Colonic mucosa (tissue), 4 donors: ENCODE measurements around the gene PSMD13. TPM values are rescaled to one million over a fixed set of nuclear protein-coding genes. Genes with fewer than 3 reads are reported as not detected.

Experiments
- DNase-seq: peaks from one replicate; pipeline ENCODE4 v3.0.0-alpha.2; 2020
- H3K27ac ChIP-seq: fragments of 200-600 bp; one replicate; pipeline ENCODE4 v1.8.0; 2021
- H3K27me3 ChIP-seq: fragments of 200-600 bp; one replicate; pipeline ENCODE4 v1.8.0; 2021
- H3K36me3 ChIP-seq: fragments of 200-600 bp; one replicate; pipeline ENCODE4 v1.8.0; 2021
- H3K4me1 ChIP-seq: fragments of 200-600 bp; one replicate; pipeline ENCODE4 v1.8.0; 2021; ENCODE audit warnings: mild to moderate bottlenecking
- H3K4me3 ChIP-seq: fragments of 200-600 bp; one replicate; pipeline ENCODE4 v1.8.0; 2021
- H3K9ac ChIP-seq, 2 donors: one replicate each; pipeline ENCODE4 v1.7.0; 2013; ENCODE audit warnings: control low read depth in 2 of 2, low read depth in 2 of 2, low read length in 2 of 2
- H3K9me3 ChIP-seq: fragments of 200-600 bp; one replicate; pipeline ENCODE4 v1.8.0; 2021
- CTCF ChIP-seq: fragments of 200-600 bp; IDR thresholded peaks from one replicate; pipeline ENCODE4 v1.8.0; 2022; ENCODE audit warnings: antibody characterized with exemption, mild to moderate bottlenecking
- intact Hi-C: fragments of 100-400 bp; cut with DNase I; formaldehyde crosslinking; loops from one replicate; pipeline ENCODE4 v1.14.1; 2022
- total RNA-seq, 2 donors: library from RNA; stranded (reverse); fragmentation: NEBNext Ultra II Directional in 1 of 2; extraction: Animal tissue kit (Norgen Biotek cat#: 25700) in 1 of 2; gene quantifications; one replicate each; pipeline ENCODE4 v1.2.1, GENCODE V29; 2021
- donor health status: healthy.
- donor health status: DM: no; HTN: no; CAD: no.
- donor health status: DM: no; HTN: no; CAD: no.

PSMD13 gene
- total RNA-seq, 2 donors from 2014 or later, result 99.0 to 145 TPM

GRCh38 chr11:269146-269890, 32.5 kb downstream of the PSMD13 start:
- H3K4me1 ChIP-seq, result no peaks in the 10 kb centered on the region
- no peak for TF ChIP-seq CTCF
- no peak overlapping the region for H3K9ac ChIP-seq
- no peak overlapping the region for H3K4me3 ChIP-seq
- no peaks in the 10 kb centered on the region for H3K27me3 ChIP-seq
- peak overlapping the region; percentile 76 for H3K27ac ChIP-seq
- H3K36me3 ChIP-seq, result no peaks in the 10 kb centered on the region
- peak; percentile 23 for DNase-seq
- H3K9me3 ChIP-seq, result no peaks in the 10 kb centered on the region
- intact Hi-C loops, result no loop called here

GRCh38 chr11:270451-271318, 33.9 kb downstream of the PSMD13 start:
- H3K9me3 ChIP-seq, result no peaks in the 10 kb centered on the region
- no peaks in the 10 kb centered on the region for H3K27me3 ChIP-seq
- intact Hi-C loops, result no loop called here
- no peak overlapping the region for H3K9ac ChIP-seq
- no peak for DNase-seq
- no peak overlapping the region for H3K27ac ChIP-seq
- no peak for TF ChIP-seq CTCF
- no peak overlapping the region for H3K4me3 ChIP-seq
- H3K4me1 ChIP-seq, result no peaks in the 10 kb centered on the region
- no peaks in the 10 kb centered on the region for H3K36me3 ChIP-seq

GRCh38 chr11:271319-271715, 34.5 kb downstream of the PSMD13 start:
- H3K27me3 ChIP-seq, result no peaks in the 10 kb centered on the region
- intact Hi-C loops, result no loop called here
- H3K4me3 ChIP-seq, result no peak overlapping the region
- H3K9me3 ChIP-seq, result no peaks in the 10 kb centered on the region
- no peaks in the 10 kb centered on the region for H3K4me1 ChIP-seq
- H3K36me3 ChIP-seq, result no peaks in the 10 kb centered on the region
- no peak for TF ChIP-seq CTCF
- DNase-seq, result peak; percentile 27
- no peak overlapping the region for H3K9ac ChIP-seq
- H3K27ac ChIP-seq, result no peak overlapping the region

- no peak overlapping the region for H3K27ac ChIP-seq
- H3K36me3 ChIP-seq, result no peaks in the 10 kb centered on the region
- no peak for DNase-seq
- H3K27me3 ChIP-seq, result no peaks in the 10 kb centered on the region
- no peaks in the 10 kb centered on the region for H3K9me3 ChIP-seq
- no peak overlapping the region for H3K9ac ChIP-seq
- TF ChIP-seq CTCF, result no peak
- intact Hi-C loops, result no loop called here
- H3K4me1 ChIP-seq, result no peaks in the 10 kb centered on the region
- H3K4me3 ChIP-seq, result no peak overlapping the region
These were observed 35.6 kb downstream of the PSMD13 start for GRCh38 chr11:272195-272930.

- no peak overlapping the region for H3K27ac ChIP-seq
- DNase-seq, result no peak
- H3K36me3 ChIP-seq, result no peaks in the 10 kb centered on the region
These were observed 36.1 kb downstream of the PSMD13 start for GRCh38 chr11:272931-273198.

More at GRCh38 chr11:272931-273198, 36.1 kb downstream of the PSMD13 start:
- Histone ChIP-seq H3K9me3 (no peaks in the 10 kb centered on the region), H3K27me3 (no peaks in the 10 kb centered on the region), H3K4me3 (no peak overlapping the region), H3K4me1 (no peaks in the 10 kb centered on the region), H3K9ac (no peak overlapping the region)
- intact Hi-C loops, result no loop called here
- no peak for TF ChIP-seq CTCF
